HL-60 (cell line): ENCODE measurements around the gene SLC43A2.

Experiments used
- POLR2AphosphoS5 ChIP-seq: IDR thresholded peaks from 2 replicates; pipeline ENCODE4 v1.6.1; 2012; ENCODE audit warnings: low read depth
- TF ChIP-seq, protein P1 (sequence below): IDR thresholded peaks from one replicate; pipeline ENCODE4 v1.5.1; 2011; ENCODE audit warnings: low read length, control low read depth, inconsistent platforms; ENCODE audit not compliant: insufficient read depth
- TF ChIP-seq, protein P2 (sequence below): IDR thresholded peaks from 2 replicates; pipeline ENCODE4 v1.6.1; 2012; ENCODE audit warnings: low read depth; ENCODE audit not compliant: insufficient replicate concordance

DNA sequence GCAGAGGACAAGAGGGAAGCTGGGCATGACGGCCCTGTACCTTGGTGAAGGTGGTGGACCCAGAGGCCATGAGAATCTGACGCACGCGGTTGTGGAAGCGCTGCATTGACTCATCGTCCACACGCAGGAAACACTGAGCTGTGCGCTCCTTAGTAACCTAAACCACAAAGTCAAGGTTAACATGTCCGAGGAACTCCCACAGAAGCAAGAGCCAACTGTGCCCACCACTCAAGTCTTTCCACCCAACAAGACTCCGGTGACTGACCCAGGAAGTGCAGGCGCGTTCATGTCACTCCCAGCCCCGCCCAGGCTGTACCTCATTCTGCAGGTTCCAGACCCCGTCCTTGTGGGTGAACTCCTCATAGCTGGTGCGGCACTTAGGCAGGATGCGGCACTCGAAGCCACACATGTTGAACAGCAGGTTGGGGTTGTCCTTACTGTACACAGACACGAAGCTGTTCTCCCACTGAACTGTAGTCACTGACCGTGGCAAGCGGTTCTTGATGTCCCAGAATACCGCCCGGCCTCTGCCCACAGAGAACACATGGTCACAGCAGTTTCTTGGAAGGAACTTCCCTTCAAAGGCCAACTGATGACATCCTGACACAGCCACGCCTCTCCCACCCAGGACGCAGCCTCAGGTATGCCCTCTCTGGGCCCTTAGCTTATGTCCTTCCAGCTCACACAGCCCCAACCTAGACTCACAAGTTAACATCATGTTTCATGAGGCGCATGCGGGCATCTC lies 44.6 kb upstream of the SLC43A2 start:
- TF ChIP-seq, protein P1, sequence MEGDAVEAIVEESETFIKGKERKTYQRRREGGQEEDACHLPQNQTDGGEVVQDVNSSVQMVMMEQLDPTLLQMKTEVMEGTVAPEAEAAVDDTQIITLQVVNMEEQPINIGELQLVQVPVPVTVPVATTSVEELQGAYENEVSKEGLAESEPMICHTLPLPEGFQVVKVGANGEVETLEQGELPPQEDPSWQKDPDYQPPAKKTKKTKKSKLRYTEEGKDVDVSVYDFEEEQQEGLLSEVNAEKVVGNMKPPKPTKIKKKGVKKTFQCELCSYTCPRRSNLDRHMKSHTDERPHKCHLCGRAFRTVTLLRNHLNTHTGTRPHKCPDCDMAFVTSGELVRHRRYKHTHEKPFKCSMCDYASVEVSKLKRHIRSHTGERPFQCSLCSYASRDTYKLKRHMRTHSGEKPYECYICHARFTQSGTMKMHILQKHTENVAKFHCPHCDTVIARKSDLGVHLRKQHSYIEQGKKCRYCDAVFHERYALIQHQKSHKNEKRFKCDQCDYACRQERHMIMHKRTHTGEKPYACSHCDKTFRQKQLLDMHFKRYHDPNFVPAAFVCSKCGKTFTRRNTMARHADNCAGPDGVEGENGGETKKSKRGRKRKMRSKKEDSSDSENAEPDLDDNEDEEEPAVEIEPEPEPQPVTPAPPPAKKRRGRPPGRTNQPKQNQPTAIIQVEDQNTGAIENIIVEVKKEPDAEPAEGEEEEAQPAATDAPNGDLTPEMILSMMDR, result no peak
- no peak for TF ChIP-seq POLR2AphosphoS5
- TF ChIP-seq, protein P2, sequence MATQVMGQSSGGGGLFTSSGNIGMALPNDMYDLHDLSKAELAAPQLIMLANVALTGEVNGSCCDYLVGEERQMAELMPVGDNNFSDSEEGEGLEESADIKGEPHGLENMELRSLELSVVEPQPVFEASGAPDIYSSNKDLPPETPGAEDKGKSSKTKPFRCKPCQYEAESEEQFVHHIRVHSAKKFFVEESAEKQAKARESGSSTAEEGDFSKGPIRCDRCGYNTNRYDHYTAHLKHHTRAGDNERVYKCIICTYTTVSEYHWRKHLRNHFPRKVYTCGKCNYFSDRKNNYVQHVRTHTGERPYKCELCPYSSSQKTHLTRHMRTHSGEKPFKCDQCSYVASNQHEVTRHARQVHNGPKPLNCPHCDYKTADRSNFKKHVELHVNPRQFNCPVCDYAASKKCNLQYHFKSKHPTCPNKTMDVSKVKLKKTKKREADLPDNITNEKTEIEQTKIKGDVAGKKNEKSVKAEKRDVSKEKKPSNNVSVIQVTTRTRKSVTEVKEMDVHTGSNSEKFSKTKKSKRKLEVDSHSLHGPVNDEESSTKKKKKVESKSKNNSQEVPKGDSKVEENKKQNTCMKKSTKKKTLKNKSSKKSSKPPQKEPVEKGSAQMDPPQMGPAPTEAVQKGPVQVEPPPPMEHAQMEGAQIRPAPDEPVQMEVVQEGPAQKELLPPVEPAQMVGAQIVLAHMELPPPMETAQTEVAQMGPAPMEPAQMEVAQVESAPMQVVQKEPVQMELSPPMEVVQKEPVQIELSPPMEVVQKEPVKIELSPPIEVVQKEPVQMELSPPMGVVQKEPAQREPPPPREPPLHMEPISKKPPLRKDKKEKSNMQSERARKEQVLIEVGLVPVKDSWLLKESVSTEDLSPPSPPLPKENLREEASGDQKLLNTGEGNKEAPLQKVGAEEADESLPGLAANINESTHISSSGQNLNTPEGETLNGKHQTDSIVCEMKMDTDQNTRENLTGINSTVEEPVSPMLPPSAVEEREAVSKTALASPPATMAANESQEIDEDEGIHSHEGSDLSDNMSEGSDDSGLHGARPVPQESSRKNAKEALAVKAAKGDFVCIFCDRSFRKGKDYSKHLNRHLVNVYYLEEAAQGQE, result no peak
